Measurements from ENCODE around the gene TRIM4. TPM values are rescaled to one million over a fixed set of nuclear protein-coding genes. Genes with fewer than 3 reads are reported as not detected.
"Not testable (repeated sequence)": the region's sequence is repeated elsewhere in the genome, so short reads cannot be mapped to it uniquely, and the experiment has no call there.

TRIM4 gene
- total RNA-seq, 2 donors from 2014 or later: 34.9 to 38.2 TPM

GRCh38 chr7:99899830-99900519, 19.4 kb downstream of the TRIM4 start:
- H3K27ac Mint-ChIP-seq: no peak overlapping the region
- peaks cover 13 to 28% of the 10 kb centered on the region in 2 donors for H3K36me3 Mint-ChIP-seq (ENCODE audit: insufficient read depth in 2 of 2)
- H3K4me3 Mint-ChIP-seq: no peak overlapping the region
- no peak for ATAC-seq (replicated peaks in 1 of 2)
- DNase-seq: no peak
- H3K4me1 Mint-ChIP-seq (ENCODE audit: low read depth): peaks cover 5% of the 10 kb centered on the region
- H3K9me3 Mint-ChIP-seq: no peaks in the 10 kb centered on the region
- no peaks in the 10 kb centered on the region for H3K27me3 Mint-ChIP-seq (ENCODE audit: low read depth)

- Mint-ChIP-seq H3K27me3 (ENCODE audit: low read depth) (no peaks in the 10 kb centered on the region), H3K9me3 (no peaks in the 10 kb centered on the region), H3K4me3 (no peak overlapping the region), H3K36me3 (ENCODE audit: insufficient read depth in 2 of 2) (peaks cover 13 to 26% of the 10 kb centered on the region in 2 donors), H3K27ac (no peak overlapping the region), H3K4me1 (ENCODE audit: low read depth) (peaks cover 5% of the 10 kb centered on the region)
- ATAC-seq (replicated peaks in 1 of 2) (no peak), DNase-seq (no peak)
Observed at GRCh38 chr7:99898836-99899235, 20.5 kb downstream of the TRIM4 start.

GRCh38 chr7:99898023-99898357, 21.3 kb downstream of the TRIM4 start:
- no peak for DNase-seq
- ATAC-seq (replicated peaks in 1 of 2): peak in 1 of 2 donors; percentile 21
- Mint-ChIP-seq H3K4me1 (ENCODE audit: low read depth) (peaks cover 12% of the 10 kb centered on the region), H3K27me3 (ENCODE audit: low read depth) (no peaks in the 10 kb centered on the region), H3K36me3 (ENCODE audit: insufficient read depth in 2 of 2) (peaks cover 13 to 21% of the 10 kb centered on the region in 2 donors), H3K4me3 (no peak overlapping the region), H3K27ac (no peak overlapping the region), H3K9me3 (no peaks in the 10 kb centered on the region)

GRCh38 chr7:99897322-99898022, 21.9 kb downstream of the TRIM4 start:
- Mint-ChIP-seq H3K4me1 (ENCODE audit: low read depth) (peaks cover 12% of the 10 kb centered on the region), H3K27me3 (ENCODE audit: low read depth) (no peaks in the 10 kb centered on the region), H3K9me3 (no peaks in the 10 kb centered on the region), H3K4me3 (no peak overlapping the region), H3K36me3 (ENCODE audit: insufficient read depth in 2 of 2) (peaks cover 9 to 16% of the 10 kb centered on the region in 2 donors), H3K27ac (no peak overlapping the region)
- peak in 1 of 2 donors; percentile 8 for DNase-seq
- peak in 1 of 2 donors; percentile 28 for ATAC-seq (replicated peaks in 1 of 2)

- Mint-ChIP-seq H3K9me3 (no peaks in the 10 kb centered on the region), H3K4me3 (no peak overlapping the region), H3K27me3 (ENCODE audit: low read depth) (no peaks in the 10 kb centered on the region), H3K36me3 (ENCODE audit: insufficient read depth in 2 of 2) (peaks cover 5 to 14% of the 10 kb centered on the region in 2 donors), H3K27ac (peak overlapping the region; percentile 1), H3K4me1 (ENCODE audit: low read depth) (peaks cover 12% of the 10 kb centered on the region)
- DNase-seq (no peak), ATAC-seq (replicated peaks in 1 of 2) (no peak)
Observed at GRCh38 chr7:99894738-99895137, 24.6 kb downstream of the TRIM4 start.

GRCh38 chr7:99893280-99893679, 26.1 kb downstream of the TRIM4 start:
- H3K9me3 Mint-ChIP-seq: peaks cover 0 to 3% of the 10 kb centered on the region in 2 donors
- no peak overlapping the region for H3K4me3 Mint-ChIP-seq
- no peaks in the 10 kb centered on the region for H3K27me3 Mint-ChIP-seq (ENCODE audit: low read depth)
- H3K36me3 Mint-ChIP-seq (ENCODE audit: insufficient read depth in 2 of 2): peaks cover 6 to 18% of the 10 kb centered on the region in 2 donors
- peaks cover 12% of the 10 kb centered on the region for H3K4me1 Mint-ChIP-seq (ENCODE audit: low read depth)
- ATAC-seq (replicated peaks in 1 of 2) (no peak), DNase-seq (no peak)
- H3K27ac Mint-ChIP-seq: no peak overlapping the region

GRCh38 chr7:99890348-99890747, 29.0 kb downstream of the TRIM4 start:
- ATAC-seq (replicated peaks in 1 of 2); H3K27ac Mint-ChIP-seq; H3K4me1 Mint-ChIP-seq (ENCODE audit: low read depth); H3K9me3 Mint-ChIP-seq; DNase-seq; H3K27me3 Mint-ChIP-seq (ENCODE audit: low read depth); H3K4me3 Mint-ChIP-seq: not testable (repeated sequence)
- peaks cover 6 to 20% of the 10 kb centered on the region in 2 donors for H3K36me3 Mint-ChIP-seq (ENCODE audit: insufficient read depth in 2 of 2)

- peaks cover 6 to 22% of the 10 kb centered on the region in 2 donors for H3K36me3 Mint-ChIP-seq (ENCODE audit: insufficient read depth in 2 of 2)
- ATAC-seq (replicated peaks in 1 of 2); DNase-seq; H3K9me3 Mint-ChIP-seq; H3K27me3 Mint-ChIP-seq (ENCODE audit: low read depth); H3K4me1 Mint-ChIP-seq (ENCODE audit: low read depth); H3K27ac Mint-ChIP-seq; H3K4me3 Mint-ChIP-seq: not testable (repeated sequence)
Observed at GRCh38 chr7:99888366-99888765, 31.0 kb downstream of the TRIM4 start.

GRCh38 chr7:99881370-99881769, 38.0 kb downstream of the TRIM4 start:
- DNase-seq (no peak), ATAC-seq (replicated peaks in 1 of 2) (no peak)
- H3K27ac Mint-ChIP-seq: no peak overlapping the region
- H3K27me3 Mint-ChIP-seq (ENCODE audit: low read depth): no peaks in the 10 kb centered on the region
- peaks cover 0 to 2% of the 10 kb centered on the region in 2 donors for H3K36me3 Mint-ChIP-seq (ENCODE audit: insufficient read depth in 2 of 2)
- H3K4me1 Mint-ChIP-seq (ENCODE audit: low read depth): no peaks in the 10 kb centered on the region
- no peak overlapping the region for H3K4me3 Mint-ChIP-seq
- no peaks in the 10 kb centered on the region for H3K9me3 Mint-ChIP-seq

- H3K9me3 Mint-ChIP-seq: no peaks in the 10 kb centered on the region
- no peak within 1 kb of the TSS for H3K4me3 Mint-ChIP-seq
- no peaks in the 10 kb centered on the region for H3K27me3 Mint-ChIP-seq (ENCODE audit: low read depth)
- DNase-seq: no peak
- no peaks in the 10 kb centered on the region for H3K36me3 Mint-ChIP-seq (ENCODE audit: insufficient read depth in 2 of 2)
- no peak within 1 kb of the TSS for H3K27ac Mint-ChIP-seq
- peaks cover 6% of the 10 kb centered on the region for H3K4me1 Mint-ChIP-seq (ENCODE audit: low read depth)
- ATAC-seq (replicated peaks in 1 of 2): no peak
Observed at GRCh38 chr7:99876933-99877332, 42.4 kb downstream of the TRIM4 start, which contains the start of gene OR2AE1. Gene OR2AE1 (minus strand): TSS chr7:99877033. CDS start chr7:99877033, 0 bp downstream.

- ATAC-seq (replicated peaks in 1 of 2): no peak
- Mint-ChIP-seq H3K36me3 (ENCODE audit: insufficient read depth in 2 of 2) (no peaks in the 10 kb centered on the region), H3K4me1 (ENCODE audit: low read depth) (peaks cover 6% of the 10 kb centered on the region), H3K4me3 (no peak overlapping the region), H3K27ac (no peak overlapping the region), H3K27me3 (ENCODE audit: low read depth) (no peaks in the 10 kb centered on the region), H3K9me3 (no peaks in the 10 kb centered on the region)
- DNase-seq: no peak
Observed at GRCh38 chr7:99876491-99876890, 42.8 kb downstream of the TRIM4 start.

- H3K27ac Mint-ChIP-seq: no peak overlapping the region
- peaks cover 35% of the 10 kb centered on the region for H3K27me3 Mint-ChIP-seq (ENCODE audit: low read depth)
- DNase-seq (no peak), ATAC-seq (replicated peaks in 1 of 2) (no peak)
- H3K4me1 Mint-ChIP-seq (ENCODE audit: low read depth): peaks cover 6% of the 10 kb centered on the region
- no peak overlapping the region for H3K4me3 Mint-ChIP-seq
- no peaks in the 10 kb centered on the region for H3K36me3 Mint-ChIP-seq (ENCODE audit: insufficient read depth in 2 of 2)
- peaks cover 2 to 3% of the 10 kb centered on the region in 2 donors for H3K9me3 Mint-ChIP-seq
Observed at GRCh38 chr7:99868246-99868645, 51.1 kb downstream of the TRIM4 start.

- not testable (repeated sequence) for H3K4me1 Mint-ChIP-seq (ENCODE audit: low read depth); H3K36me3 Mint-ChIP-seq (ENCODE audit: insufficient read depth in 2 of 2); H3K4me3 Mint-ChIP-seq; H3K27ac Mint-ChIP-seq; H3K9me3 Mint-ChIP-seq; ATAC-seq (replicated peaks in 1 of 2); DNase-seq
- H3K27me3 Mint-ChIP-seq (ENCODE audit: low read depth): peaks cover 37% of the 10 kb centered on the region
Observed at GRCh38 chr7:99867477-99867876, 51.9 kb downstream of the TRIM4 start.

Measured in activated T-cell treated with anti-CD3 and anti-CD28 coated beads, Interleukin-2, amount 50 U/mL, for 72 hours (primary cell).